T-cell (primary cell): ENCODE data around the gene GOSR2. TPM values are rescaled to one million over a fixed set of nuclear protein-coding genes. Genes with fewer than 3 reads are reported as not detected.

ENCODE experiments used
- ATAC-seq, 4 experiments: fragments of 200-7000 bp in 3 of 4; fragments of 150-1000 bp in 1 of 4; cut with Tn5 transposase; replicated peaks in 1 of 4; 1 replicate in 3 of 4; 2 replicates in 1 of 4; pipeline ENCODE4 v1.10.0; 2021; ENCODE audit warnings: moderate library complexity in 3 of 4, mild to moderate bottlenecking in 2 of 4, moderate number of reproducible peaks in 1 of 4
- CTCF ChIA-PET, 2 donors: fragments of 300-600 bp; sonication (Branson Sonifier 250); formaldehyde crosslinking; loops; one replicate each; lab custom pipeline; 2022; ENCODE audit warnings: antibody characterized with exemption in 2 of 2; lab: Charles Lee
- POLR2A ChIA-PET, 2 donors: fragments of 300-600 bp; sonication (Branson Sonifier 250); formaldehyde crosslinking; loops; one replicate each; lab custom pipeline; 2022; ENCODE audit warnings: antibody characterized with exemption in 2 of 2; lab: Charles Lee
- DNase-seq, 35 experiments: peaks; one replicate each; pipeline versions ENCODE4 v3.0.0 to v3.0.0-alpha.2; 2013 to 2023
- H3K27ac ChIP-seq: one replicate; pipeline ENCODE4 v1.5.1; 2013; ENCODE audit warnings: low read length
- H3K27me3 ChIP-seq, 2 experiments: replicated peaks in 1 of 2; 1 replicate in 1 of 2; 2 replicates in 1 of 2; pipeline versions ENCODE4 v1.6.1 to v1.7.0; 2013; ENCODE audit warnings: low read length in 1 of 2, mixed read lengths in 1 of 2; ENCODE audit not compliant: control insufficient read depth in 2 of 2, insufficient read depth in 2 of 2; ENCODE audit errors: extremely low read depth in 1 of 2
- H3K36me3 ChIP-seq, 2 donors: 1 replicate in 1 of 2; 2 replicates in 1 of 2; pipeline versions ENCODE4 v1.6.1 to v1.7.0; 2013; ENCODE audit warnings: low read length in 1 of 2; ENCODE audit not compliant: control insufficient read depth in 2 of 2, insufficient read depth in 1 of 2; ENCODE audit errors: extremely low read depth in 1 of 2
- H3K4me1 ChIP-seq, 2 experiments: 1 replicate in 1 of 2; 2 replicates in 1 of 2; pipeline versions ENCODE4 v1.6.1 to v1.7.0; 2013; ENCODE audit warnings: low read length in 2 of 2, mixed read lengths in 1 of 2; ENCODE audit not compliant: insufficient read depth in 2 of 2, control insufficient read depth in 1 of 2; ENCODE audit errors: extremely low read depth in 1 of 2
- H3K4me3 ChIP-seq, 2 donors: 1 replicate in 1 of 2; 2 replicates in 1 of 2; pipeline versions ENCODE4 v1.5.1 to v1.7.0; 2013; ENCODE audit warnings: mild to moderate bottlenecking in 2 of 2, low read length in 1 of 2, moderate library complexity in 1 of 2; ENCODE audit not compliant: control insufficient read depth in 1 of 2; ENCODE audit errors: extremely low read depth in 1 of 2
- H3K9me3 ChIP-seq: 2 replicates; pipeline ENCODE4 v1.7.0; 2013
- H3K27ac Mint-ChIP-seq, 2 donors: one replicate each; pipeline ENCODE4 v1.8.0; 2020 to 2021; ENCODE audit warnings: mild to moderate bottlenecking in 2 of 2, mixed read lengths in 2 of 2
- H3K27me3 Mint-ChIP-seq, 2 donors: one replicate each; pipeline ENCODE4 v1.8.0; 2021 to 2022; ENCODE audit warnings: mixed read lengths in 2 of 2
- H3K36me3 Mint-ChIP-seq: one replicate; pipeline ENCODE4 v1.8.0; 2021; ENCODE audit warnings: mixed read lengths
- H3K4me1 Mint-ChIP-seq, 3 donors: one replicate each; pipeline ENCODE4 v1.8.0; 2020 to 2022; ENCODE audit warnings: mixed read lengths in 3 of 3, mild to moderate bottlenecking in 1 of 3
- H3K4me3 Mint-ChIP-seq, 3 donors: one replicate each; pipeline ENCODE4 v1.8.0; 2020 to 2022; ENCODE audit warnings: mild to moderate bottlenecking in 3 of 3, mixed read lengths in 3 of 3, moderate library complexity in 3 of 3
- H3K9me3 Mint-ChIP-seq, 3 donors: one replicate each; pipeline ENCODE4 v1.8.0; 2020 to 2022; ENCODE audit warnings: mixed read lengths in 3 of 3
- WGBS: methylation state at CpG from one replicate; pipeline ENCODE4 v1.1.5; 2013; ENCODE audit warnings: missing lambda C conversion rate; ENCODE audit not compliant: insufficient coverage; 5-methylcytosine and 5-hydroxymethylcytosine counted together
- total RNA-seq, 35 experiments: library from RNA in 6 of 35; stranded (reverse) in 6 of 35; fragments of 120-200 nt in 1 of 35; gene quantifications; one replicate each; pipeline versions ENCODE4 v1.2.1 to v1.2.4 and lab custom pipeline; 2013 to 2026

Gene GOSR2
- total RNA-seq, 5 donors from 2014 or later (not counting 1 experiment from before 2014, with no cell fraction given): 60.3 to 80.2 (median 74.1) TPM

DNA sequence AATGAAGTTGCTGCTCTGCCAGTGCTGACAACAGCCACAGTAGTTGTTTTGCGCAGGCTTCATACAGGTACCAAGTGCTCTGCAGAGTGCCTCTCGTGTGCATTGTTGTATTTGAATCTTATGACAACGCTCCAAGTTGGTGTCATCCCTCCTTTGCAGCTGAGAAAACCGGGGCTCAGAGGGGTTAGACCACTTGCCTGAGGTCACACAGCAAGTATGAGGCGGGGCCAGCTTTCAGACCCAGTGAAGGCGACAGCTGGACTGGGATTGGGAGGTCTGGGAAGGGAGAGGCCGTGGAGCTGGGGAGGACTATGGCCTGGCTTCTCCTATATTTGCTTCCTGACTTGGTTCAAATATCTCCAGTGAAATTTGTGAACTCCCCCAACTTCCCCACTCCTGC lies 38.4 kb upstream of the GOSR2 start:
- Mint-ChIP-seq H3K36me3 (no peaks in the 10 kb centered on the region), H3K4me3 (no peak overlapping the region), H3K27me3 (peaks cover 4 to 10% of the 10 kb centered on the region in 2 donors), H3K27ac (no peak overlapping the region), H3K4me1 (no peaks in the 10 kb centered on the region), H3K9me3 (no peaks in the 10 kb centered on the region)
- Histone ChIP-seq H3K4me3 (no peak overlapping the region), H3K36me3 (no peaks in the 10 kb centered on the region), H3K27ac (no peak overlapping the region), H3K27me3 (peaks cover 0 to 20% of the 10 kb centered on the region in 2 experiments), H3K4me1 (no peaks in the 10 kb centered on the region), H3K9me3 (no peaks in the 10 kb centered on the region)
- WGBS: 78% methylated on average over 4 of the region's 7 CpGs
- CTCF ChIA-PET: no interaction called here
- DNase-seq (no peak), ATAC-seq (no peak)
- POLR2A ChIA-PET: no interaction called here

DNA sequence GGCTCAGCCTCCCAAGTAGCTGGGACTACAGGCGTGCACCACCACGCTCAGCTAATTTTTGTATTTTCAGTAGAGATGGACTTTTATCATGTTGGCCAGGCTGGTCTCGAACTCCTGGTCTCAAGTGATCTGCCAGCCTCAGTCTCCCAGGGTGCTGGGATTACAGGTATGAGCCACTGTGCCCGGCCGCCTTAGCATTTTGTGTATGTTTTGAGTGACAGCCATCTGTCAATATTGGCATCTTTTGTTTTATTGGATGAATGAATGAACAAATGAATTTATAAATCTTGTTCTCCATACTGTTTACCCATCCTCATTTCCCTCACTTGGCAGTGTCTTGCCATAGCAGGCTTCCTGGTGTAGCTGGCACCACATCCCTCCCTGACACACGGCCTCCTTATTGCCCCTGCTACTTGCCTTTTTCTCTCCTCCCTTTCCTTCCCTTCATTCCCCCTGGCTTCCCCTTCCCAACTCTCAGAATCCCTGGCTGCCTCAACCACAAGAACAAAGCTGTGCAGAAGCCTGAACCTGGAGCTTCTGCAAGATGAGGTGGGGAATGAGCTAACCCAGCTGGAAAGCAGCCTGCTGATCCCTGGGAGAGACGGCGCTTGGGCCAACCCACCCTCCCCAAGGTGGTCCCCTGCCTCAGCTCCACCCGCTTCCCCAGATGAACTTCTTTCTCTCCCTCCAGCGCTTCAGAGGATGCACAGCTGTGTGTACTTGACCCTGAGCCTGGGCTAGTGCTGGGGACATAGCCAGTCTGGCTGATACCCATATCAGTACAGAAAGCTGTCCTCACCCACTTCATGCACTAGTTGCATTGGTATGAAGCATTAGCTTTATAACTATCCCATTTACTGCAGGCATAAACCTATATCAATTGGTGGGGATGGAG lies 37.3 kb upstream of the GOSR2 start:
- Mint-ChIP-seq H3K4me3 (no peak overlapping the region), H3K27ac (no peak overlapping the region), H3K4me1 (no peaks in the 10 kb centered on the region), H3K27me3 (peaks cover 7 to 13% of the 10 kb centered on the region in 2 donors), H3K9me3 (no peaks in the 10 kb centered on the region), H3K36me3 (no peaks in the 10 kb centered on the region)
- Histone ChIP-seq H3K4me1 (no peaks in the 10 kb centered on the region), H3K9me3 (no peaks in the 10 kb centered on the region), H3K4me3 (no peak overlapping the region), H3K27me3 (peaks cover 0 to 26% of the 10 kb centered on the region in 2 experiments), H3K27ac (no peak overlapping the region), H3K36me3 (no peaks in the 10 kb centered on the region)
- DNase-seq (no peak), ATAC-seq (no peak)
- ChIA-PET POLR2A (no interaction called here), CTCF (no interaction called here)
- 81% methylated on average over 7 of the region's 10 CpGs for WGBS

DNA sequence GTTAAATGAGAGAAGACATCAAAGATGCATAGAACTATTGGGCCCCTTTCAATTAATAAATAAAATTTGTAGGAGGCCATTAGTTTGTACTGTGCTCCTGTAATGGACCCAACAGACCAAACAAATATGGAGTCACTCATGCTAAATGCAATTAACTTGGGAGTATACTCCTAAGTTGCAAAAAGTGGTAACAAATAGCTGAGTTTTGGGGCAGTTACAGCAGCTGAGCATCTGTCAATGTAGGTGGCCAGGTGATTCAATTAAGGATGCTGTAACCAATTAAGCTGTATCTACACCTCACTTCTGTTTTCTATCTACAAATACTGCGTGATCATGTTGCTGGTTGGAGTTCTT lies 36.7 kb upstream of the GOSR2 start:
- Histone ChIP-seq H3K27ac (no peak overlapping the region), H3K27me3 (peaks cover 0 to 30% of the 10 kb centered on the region in 2 experiments), H3K9me3 (no peaks in the 10 kb centered on the region), H3K4me1 (no peaks in the 10 kb centered on the region), H3K4me3 (no peak overlapping the region), H3K36me3 (no peaks in the 10 kb centered on the region)
- no CpG with 5 or more reads among the region's 1 CpG for WGBS
- no peak for DNase-seq
- ChIA-PET POLR2A (no interaction called here), CTCF (no interaction called here)
- Mint-ChIP-seq H3K27ac (no peak overlapping the region), H3K4me3 (no peak overlapping the region), H3K4me1 (no peaks in the 10 kb centered on the region), H3K27me3 (peaks cover 9 to 15% of the 10 kb centered on the region in 2 donors), H3K9me3 (no peaks in the 10 kb centered on the region), H3K36me3 (no peaks in the 10 kb centered on the region)
- no peak for ATAC-seq

DNA sequence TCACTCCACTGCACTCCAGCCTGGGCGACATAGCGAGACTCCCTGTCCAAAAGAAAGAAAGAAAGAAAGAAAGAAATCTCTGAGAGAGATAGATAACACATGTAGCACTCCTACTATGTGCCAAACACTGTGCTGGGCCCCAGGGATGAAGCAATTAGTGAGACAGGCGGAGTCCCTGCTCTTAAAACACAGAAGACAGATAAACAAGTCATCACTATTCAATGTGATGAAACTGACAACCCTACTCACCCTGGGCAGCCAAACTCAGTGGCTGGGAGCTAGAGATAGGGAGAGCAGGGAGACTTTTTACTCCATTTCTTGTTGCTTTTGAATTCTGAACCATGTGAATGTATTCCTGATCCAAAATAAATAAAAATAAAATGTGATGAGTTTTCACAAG lies 35.2 kb upstream of the GOSR2 start:
- no peak overlapping the region for H3K4me3 ChIP-seq
- H3K27me3 ChIP-seq: peaks cover 0 to 38% of the 10 kb centered on the region in 2 experiments
- peaks cover 13 to 23% of the 10 kb centered on the region in 2 donors for H3K27me3 Mint-ChIP-seq
- no peaks in the 10 kb centered on the region for H3K9me3 Mint-ChIP-seq
- H3K27ac Mint-ChIP-seq: no peak overlapping the region
- H3K27ac ChIP-seq: no peak overlapping the region
- ChIA-PET CTCF (no interaction called here), POLR2A (no interaction called here)
- no CpG with 5 or more reads among the region's 3 CpGs for WGBS
- no peaks in the 10 kb centered on the region for H3K4me1 ChIP-seq
- H3K9me3 ChIP-seq: no peaks in the 10 kb centered on the region
- no peak for DNase-seq
- no peaks in the 10 kb centered on the region for H3K4me1 Mint-ChIP-seq
- no peaks in the 10 kb centered on the region for H3K36me3 Mint-ChIP-seq
- ATAC-seq: no peak
- H3K4me3 Mint-ChIP-seq: no peak overlapping the region
- H3K36me3 ChIP-seq: no peaks in the 10 kb centered on the region

DNA sequence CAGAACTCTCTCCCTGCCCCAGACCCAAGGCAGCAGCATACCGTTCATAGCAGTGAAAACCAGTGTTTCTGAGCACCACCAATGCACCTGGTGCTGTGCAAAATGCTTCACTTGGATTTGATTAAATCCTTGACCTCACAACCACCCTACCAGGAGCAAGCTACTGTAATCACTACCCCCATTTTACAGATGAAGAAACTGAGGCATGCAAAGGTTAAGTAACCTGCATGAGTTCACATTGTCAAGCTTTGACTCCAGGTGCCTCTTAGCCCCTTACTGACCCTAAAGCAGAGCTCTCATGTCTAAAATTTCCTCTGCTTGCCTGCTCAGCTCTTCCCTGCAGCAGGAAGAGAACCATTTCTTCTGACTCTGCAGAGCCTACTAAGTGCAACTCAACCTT lies 34.2 kb upstream of the GOSR2 start:
- Histone ChIP-seq H3K27ac (no peak overlapping the region), H3K27me3 (peaks cover 0 to 41% of the 10 kb centered on the region in 2 experiments), H3K4me1 (no peaks in the 10 kb centered on the region), H3K9me3 (no peaks in the 10 kb centered on the region), H3K36me3 (no peaks in the 10 kb centered on the region), H3K4me3 (no peak overlapping the region)
- Mint-ChIP-seq H3K36me3 (no peaks in the 10 kb centered on the region), H3K27ac (no peak overlapping the region), H3K9me3 (no peaks in the 10 kb centered on the region), H3K27me3 (peaks cover 13 to 29% of the 10 kb centered on the region in 2 donors), H3K4me1 (no peaks in the 10 kb centered on the region), H3K4me3 (no peak overlapping the region)
- ATAC-seq: no peak
- DNase-seq: no peak
- POLR2A ChIA-PET: no interaction called here
- CTCF ChIA-PET: no interaction called here
- WGBS: 60% methylated on average over 1 of the region's 1 CpG

DNA sequence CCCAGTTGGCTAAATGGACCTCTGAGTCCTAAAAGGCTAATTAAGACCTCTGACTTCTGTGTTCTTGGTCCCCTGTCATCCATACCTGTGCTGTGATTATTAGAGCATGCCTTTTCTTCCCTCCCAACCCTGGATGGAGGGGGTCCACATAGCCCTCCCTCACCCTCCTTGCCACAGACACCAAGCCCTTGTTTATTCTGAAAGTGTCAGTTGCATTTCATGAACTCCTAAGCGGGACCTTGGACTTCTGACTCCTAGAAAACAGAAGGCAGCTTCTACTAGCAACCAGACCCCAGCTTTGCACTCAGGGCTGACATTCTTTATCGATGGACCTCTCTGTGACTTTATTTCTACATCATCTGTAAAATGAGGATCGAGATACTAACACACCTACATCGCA lies 33.4 kb upstream of the GOSR2 start:
- H3K36me3 Mint-ChIP-seq: no peaks in the 10 kb centered on the region
- H3K4me1 ChIP-seq: no peaks in the 10 kb centered on the region
- ATAC-seq: no peak
- no peaks in the 10 kb centered on the region for H3K36me3 ChIP-seq
- no peaks in the 10 kb centered on the region for H3K9me3 Mint-ChIP-seq
- no peak overlapping the region for H3K27ac ChIP-seq
- DNase-seq: no peak
- H3K4me3 ChIP-seq: no peak overlapping the region
- ChIA-PET CTCF (no interaction called here), POLR2A (no interaction called here)
- no peak overlapping the region for H3K4me3 Mint-ChIP-seq
- WGBS: 95% methylated on average over 3 of the region's 4 CpGs
- peaks cover 0 to 38% of the 10 kb centered on the region in 2 experiments for H3K27me3 ChIP-seq
- H3K27ac Mint-ChIP-seq: no peak overlapping the region
- no peaks in the 10 kb centered on the region for H3K9me3 ChIP-seq
- H3K4me1 Mint-ChIP-seq: no peaks in the 10 kb centered on the region
- peaks cover 13 to 30% of the 10 kb centered on the region in 2 donors for H3K27me3 Mint-ChIP-seq
